OCI-M2 (cell line): Measurements from ENCODE around the gene ARMC8.

Experiments
- DNase-seq: peaks from one replicate; lab custom pipeline; 2025; ENCODE audit not compliant: unreplicated experiment; lab: John Stamatoyannopoulos, UW

ARMC8 gene

DNA sequence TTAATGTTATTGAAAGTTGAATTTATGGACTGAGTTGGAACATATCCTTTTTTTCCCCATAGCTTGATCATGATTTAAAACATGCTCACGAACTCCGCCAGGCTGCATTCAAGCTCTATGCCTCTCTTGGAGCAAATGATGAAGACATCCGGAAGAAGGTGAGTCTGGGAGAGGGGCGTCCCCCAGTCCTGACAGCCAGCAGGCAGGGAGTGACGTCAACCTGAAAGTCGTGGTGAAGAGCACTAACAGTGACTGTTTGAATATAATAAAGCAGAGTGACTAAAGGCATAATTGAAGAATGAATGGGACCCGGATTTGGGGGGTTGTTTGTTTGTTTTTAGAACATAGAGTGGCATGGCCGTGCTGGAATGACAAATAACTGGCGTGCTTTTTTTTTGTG, 57.9 kb downstream of the ARMC8 start:
- DNase-seq, result no peak

DNA sequence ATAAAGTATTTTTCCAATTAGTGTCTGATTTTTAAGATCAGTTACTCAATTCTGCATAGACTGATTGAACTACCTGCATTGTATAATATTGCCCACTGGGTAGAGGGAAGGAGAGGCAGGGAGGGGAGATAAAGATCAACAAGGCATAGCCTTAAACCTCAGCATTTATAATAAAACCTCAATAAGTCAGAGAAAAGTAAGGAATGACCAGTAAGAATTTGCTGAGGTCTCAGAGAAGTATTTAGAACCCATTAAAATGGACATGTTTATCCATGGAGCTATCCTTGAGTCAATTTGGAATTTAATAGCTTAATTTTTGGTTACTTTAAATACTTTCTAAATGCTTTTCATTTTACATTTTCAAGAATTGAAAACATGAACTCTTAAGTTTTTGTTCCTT, 62.5 kb downstream of the ARMC8 start:
- DNase-seq, result no peak

DNA sequence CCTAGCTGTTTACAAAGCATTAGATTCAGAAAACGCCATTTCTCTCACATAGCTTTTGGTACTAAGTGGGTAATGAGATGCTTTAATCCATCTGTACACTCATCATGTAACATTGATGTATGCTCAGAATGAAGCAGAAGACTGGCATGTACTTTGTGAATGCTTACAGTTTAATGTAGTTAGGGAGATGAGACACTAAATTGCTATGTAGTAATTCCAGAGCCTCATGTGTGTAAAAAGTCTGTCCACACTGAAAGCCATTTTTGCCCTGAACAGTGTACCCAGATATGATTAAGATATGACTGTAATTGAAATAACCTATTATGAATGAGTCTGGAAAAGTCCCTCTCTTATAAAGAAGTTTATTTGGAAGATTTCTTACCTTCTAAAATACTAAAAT, 66.5 kb downstream of the ARMC8 start:
- DNase-seq, result no peak

DNA sequence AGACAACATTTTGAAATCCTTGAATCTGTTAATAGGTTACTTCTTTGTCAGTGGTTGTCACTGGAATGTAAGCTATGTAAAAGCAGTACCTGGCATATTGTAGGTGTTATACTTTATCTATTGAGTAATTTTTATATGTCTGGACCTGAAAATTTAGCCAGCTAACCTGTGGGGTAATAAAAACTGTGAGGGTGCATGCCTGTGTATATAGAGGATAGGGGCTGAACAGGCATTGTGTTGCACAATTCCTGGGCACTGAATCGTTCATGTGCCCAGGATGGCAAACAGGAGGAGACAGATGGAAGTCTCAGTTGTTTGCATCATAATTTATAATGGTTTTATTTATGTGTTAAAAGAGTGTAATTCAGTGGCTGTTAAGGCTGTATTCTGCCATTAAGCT, 67.1 kb downstream of the ARMC8 start:
- no peak for DNase-seq

DNA sequence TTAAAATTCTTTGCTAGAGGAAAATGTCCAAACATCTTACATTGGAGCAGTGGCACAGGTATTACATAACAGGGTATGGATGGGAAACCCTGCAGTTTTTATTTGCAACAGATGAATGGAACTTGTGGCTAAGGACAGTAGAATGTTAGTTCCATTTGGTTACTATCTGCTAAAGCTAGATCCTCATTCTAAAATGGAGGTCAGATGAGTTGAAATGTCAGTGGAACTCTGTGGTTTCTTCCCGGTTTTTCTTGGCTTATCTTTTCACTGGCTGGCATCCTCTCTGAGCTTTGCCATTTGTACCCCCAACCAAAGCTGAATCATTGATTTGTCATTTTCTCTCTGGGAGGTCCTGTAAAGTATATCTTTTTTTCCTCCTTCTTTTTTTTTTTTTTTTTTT, 68.9 kb downstream of the ARMC8 start:
- DNase-seq, result no peak

DNA sequence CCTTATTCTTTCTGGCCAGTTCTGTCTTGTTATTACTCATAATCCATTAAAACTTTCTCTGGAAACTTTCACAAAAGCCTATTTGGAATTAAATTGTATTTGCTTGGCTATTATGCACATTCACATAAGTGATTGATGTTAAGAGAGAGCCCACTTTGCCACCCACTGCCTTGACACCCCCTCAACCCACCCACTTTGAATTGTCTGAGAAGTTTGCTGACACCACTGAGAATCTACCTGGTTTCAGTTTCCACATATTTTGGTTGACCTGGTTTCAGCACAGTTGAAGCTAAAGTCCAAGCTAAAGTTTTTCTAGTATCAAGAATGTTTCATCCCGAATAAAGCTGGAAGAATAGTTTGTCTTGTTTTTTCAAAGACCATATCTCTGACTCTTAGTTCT, 70.9 kb downstream of the ARMC8 start:
- DNase-seq, result no peak

DNA sequence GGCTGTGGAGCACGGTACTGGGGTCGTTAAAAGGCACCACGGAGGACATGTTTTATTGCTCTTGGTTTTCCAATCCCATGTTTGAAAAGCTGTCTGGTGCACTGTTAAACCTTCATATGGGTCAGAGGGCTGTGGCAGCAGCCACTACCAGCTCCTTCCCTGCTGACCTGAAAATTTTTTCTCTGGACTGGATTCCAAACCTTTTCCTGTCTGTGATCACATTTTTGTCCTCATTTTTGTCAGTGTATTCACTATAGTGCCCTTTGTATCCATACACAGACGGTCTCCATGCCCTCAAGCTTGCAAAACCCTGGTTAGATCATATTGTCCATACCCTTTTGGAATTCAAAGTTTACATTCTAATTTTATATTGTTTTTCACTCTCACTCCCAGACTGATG, 72.0 kb downstream of the ARMC8 start:
- DNase-seq, result no peak

DNA sequence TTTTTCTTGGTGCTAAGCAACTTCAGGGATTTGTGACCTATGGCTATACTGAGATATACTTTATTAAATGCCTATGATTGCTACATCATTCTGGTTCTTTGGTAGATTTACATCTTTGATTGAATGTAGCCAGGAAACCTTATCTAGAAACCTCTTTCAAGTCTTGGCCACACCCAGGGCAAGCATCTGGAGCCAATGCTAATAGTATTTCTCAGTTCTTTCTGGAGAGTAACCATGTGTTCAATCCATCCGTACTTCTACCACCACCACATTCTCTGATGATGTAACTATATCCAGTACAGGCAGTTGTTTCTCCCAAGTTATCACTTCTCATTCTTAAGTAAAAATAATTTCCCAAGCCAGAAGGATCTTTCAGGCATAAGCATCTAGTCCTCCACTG, 73.5 kb downstream of the ARMC8 start:
- no peak for DNase-seq

DNA sequence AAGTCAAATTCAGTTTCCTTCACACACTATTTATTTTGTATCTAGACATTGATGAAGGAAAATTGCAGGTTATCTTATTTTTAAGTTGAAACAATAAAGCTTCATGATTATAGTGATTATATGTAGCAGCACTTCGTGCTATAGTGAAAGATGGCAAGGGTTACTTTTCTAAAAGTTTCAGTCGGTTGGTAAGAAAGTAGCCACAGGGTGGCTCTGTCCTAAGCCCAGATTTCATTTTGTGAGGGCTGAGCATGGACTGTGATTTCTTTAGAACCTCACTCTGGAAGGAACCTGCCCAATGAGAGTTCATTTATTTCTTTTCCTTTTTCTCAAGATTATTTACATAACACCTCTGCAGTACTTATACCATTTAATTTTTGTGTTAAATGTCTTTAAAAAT, 76.0 kb downstream of the ARMC8 start:
- DNase-seq, result no peak

DNA sequence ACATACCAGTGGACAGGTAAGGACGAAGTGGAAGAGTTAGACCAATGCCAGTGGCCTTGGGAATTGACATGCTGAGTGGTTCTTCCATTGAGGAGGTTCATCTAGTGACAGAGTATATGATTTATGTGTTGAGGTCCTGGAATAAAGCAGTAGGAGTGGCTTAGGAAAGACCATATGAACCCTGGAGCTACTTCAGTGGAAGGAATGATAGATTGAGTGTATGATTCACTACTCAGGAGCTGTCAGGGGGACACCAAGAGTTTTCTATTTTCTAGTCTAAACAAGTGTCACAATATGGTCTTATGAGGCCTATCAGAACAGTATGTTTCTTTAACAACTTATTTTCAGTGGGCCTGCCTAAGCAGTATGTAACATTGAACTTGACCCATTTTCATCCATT, 78.6 kb downstream of the ARMC8 start:
- DNase-seq, result no peak

DNA sequence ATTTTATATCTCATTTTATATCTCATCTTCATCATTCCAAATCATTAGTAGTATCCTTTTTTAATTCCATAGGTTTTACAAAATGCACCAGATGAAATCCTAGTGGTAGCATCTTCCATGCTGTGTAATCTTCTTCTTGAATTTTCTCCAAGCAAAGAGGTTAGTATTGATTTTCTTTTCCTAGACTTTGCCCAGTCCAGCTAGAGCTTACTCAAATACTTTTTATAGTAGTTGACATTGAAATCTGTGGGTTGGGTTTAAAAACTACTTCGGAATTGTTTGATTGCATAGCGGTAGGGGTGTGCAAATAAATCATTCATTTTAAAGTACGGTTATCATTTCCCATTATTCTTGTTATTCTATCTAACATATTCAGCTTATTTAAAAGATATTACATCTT, 80.0 kb downstream of the ARMC8 start:
- DNase-seq, result no peak

DNA sequence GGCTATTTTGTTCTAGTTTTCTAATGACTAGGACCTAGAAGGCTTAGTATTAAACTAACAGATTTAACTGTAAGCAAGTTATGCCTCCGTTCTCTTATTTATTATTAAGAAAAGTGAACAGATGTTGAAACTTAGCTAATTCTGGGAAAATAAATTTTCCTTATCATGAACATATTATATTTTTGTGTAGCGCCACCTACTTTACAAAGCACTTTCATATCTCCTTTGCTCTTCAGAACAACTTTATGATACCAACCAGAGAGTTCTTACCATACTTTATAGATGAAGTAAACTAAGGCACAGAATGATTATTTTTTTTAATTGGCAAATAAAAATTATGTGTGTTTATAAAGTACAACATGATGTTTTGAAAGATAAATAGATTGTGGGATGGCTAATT, 83.1 kb downstream of the ARMC8 start:
- no peak for DNase-seq

DNA sequence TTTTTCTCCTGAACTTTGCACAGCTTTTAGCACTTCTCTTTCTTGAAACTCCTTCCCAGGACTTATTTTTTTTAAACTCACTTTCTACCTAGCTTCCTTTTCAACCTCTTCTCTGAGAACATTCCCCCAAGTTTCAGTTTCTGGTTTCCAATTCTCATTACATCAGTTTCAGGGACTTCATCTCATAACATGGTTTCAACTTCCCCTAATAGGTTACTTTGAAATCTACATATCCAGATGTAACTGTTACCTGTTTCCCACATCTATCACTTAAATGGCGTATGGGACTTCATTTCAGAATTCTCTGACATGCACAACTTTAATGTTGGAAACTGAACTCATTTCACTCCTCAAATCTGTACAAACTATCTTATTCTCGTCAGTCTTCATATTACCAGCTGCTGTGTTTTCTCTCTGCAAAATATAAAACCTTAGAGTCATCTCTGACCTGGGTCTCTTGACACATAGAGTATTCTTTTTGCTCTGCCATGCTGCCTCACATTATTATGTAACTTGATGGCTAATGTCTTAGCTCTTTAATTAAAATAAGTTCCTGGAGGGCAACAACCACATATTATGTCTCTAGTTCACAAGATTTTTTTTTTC, 84.2 kb downstream of the ARMC8 start:
- no peak for DNase-seq

DNA sequence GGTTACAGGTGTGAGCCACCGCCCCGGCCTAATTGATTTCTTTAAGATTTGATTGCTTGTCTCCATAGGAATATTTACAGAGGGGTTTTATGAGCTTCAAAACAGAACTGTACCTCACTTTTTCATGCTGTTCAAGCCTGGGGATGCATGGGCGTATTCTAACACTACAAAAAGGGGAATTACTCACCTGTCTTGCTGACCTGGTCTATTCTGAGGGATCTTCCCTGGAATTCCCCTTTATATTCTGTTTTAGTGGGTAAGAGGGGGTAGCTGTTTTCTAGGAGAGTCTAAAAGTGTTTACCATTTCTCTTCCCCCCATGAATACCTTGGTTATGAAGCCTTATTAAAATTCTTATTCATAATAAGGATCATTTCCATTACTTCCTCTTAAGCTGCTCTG, 94.5 kb downstream of the ARMC8 start:
- no peak for DNase-seq

DNA sequence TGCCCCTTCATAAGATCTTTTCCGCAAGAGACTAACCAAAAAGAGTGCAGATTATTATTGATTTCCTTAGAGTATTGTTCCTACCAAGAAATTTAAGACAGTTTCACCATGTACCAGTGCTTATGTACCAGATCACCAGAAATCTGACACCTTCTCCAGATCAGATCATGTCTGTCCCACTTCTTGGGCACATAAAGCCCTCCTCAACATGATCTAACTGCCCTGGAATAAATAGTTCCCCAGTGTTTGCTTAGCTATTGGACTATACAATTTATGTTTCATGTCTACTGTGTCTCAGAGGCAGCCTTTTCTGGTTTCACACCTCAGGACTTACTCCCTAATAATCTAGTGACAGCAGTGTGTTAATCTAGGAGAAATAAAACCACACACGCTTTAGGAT, 95.7 kb downstream of the ARMC8 start:
- DNase-seq, result no peak

DNA sequence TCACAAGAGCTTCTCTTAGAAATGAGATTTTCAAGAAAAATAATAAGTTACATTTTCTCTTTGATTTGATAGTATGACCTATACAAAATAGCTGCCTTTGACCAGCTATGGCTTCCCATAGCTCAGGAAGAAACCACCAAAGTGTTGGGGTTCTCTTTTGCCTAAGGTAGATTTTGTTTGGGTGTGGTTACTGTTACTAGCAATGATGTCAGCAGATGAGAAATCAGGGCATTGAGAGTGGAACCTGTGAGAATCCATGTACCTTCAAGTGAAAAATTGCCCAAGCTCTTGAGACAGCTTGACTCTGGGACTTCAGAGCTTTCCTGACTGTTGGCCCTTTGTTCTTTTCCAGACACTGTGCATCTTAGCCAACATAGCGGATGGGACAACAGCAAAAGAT, 97.0 kb downstream of the ARMC8 start:
- DNase-seq, result no peak

DNA sequence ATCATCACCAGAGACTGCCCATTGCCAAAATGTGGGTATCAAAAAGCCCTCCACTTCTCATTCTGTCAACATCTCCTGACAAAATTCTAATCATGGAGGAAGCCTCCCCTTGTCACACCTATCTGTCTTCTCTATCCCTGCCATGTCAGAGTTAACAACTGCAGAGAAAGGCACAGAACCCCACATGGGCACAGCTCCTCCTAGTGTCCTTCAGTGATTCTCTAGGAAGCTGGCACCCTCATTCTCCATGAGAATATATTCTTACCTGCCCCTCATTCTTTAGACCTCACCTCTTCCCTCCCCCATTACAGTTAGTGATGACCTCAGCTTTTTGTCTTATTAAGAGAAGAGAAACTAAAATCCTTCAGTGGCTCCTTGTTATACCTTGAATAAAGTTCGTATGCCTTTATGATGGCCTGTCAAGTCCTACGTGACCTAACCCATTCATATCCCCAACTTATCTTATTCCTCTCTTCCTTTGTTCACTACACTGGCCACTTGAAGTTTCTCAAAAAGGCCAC, 97.9 kb downstream of the ARMC8 start:
- no peak for DNase-seq

DNA sequence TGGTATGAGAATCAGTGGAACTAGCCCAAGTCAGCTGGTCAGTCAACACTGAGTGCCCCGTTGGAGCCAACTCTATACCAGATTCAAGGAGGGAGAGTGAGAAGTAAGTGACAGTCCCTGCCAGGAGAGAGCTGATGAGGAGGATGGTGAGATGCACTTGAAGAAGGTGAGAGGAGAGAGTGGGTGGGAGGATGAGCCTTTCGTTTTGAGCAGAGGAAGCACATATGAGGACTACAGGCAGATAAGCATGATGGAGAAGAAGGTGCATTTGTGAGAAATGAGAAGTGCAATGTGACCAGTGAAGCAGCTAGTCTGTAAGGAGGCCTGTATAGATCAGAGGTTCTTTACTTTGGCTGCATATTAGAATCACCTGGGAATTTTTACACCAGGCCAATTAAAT, 102.2 kb downstream of the ARMC8 start:
- no peak for DNase-seq

DNA sequence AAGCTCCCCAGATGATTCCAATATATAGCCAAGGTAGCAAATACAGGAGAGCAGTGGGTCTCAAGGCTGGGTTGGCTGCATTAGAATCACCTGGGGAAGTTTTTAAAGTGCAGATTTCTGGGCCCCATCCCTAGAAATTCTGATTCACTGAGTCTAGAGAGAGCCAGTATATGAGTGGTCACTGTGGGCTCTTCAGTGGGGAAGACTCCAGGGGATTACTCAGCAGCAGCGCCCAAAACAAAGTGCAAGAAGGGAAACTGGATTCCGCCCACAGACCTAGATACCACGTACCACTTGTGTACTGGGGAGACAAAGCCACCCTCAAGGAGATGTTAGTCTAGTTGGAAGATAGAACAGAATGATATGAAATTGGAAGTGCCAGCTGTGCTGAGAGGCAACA, 102.6 kb downstream of the ARMC8 start:
- no peak for DNase-seq

DNA sequence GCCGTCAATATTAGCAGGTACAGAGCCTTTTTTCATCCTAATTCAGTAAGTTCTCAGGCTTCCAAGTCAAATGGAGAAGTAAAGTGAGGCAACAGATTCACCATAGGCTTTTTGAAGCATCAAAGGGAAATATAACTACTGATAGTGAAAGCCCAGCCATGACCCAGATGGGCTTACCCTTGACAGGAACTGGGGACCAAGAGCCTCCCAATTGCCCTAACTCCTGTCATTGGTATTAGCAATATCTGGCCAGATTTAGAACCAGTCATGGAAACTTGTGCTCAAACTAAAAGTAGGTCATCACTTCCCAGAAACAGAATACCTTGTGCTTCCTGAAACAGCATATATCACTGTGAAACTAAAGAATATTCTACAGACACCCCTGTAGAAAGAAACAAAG, 109.5 kb downstream of the ARMC8 start:
- no peak for DNase-seq

DNA sequence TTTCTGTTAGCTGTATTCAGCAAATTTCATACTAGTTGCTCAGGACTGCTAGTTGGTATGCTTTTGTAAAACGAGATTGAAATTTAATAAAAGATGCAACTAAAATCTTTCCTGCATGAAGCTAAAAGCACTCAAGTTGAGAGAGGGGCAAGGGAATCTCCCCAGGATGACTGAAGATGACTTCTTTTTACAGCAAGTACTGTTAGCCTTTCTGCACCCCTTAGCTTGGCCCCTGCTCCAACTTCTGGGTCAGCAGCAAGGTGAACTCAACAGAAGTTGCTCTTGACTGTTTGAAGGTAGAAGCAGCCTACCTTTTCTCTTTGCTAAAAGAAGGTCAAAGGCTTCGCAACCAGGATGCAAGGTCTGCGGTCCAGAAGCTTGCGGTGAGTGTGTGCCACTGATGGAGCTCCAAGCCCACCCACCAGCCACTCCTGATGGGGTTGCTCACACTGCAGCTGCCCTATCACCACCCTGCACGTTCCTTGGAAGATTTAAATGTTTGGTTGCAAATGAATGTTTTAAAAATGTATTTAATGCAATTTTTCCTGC, 110.0 kb downstream of the ARMC8 start:
- DNase-seq, result no peak

DNA sequence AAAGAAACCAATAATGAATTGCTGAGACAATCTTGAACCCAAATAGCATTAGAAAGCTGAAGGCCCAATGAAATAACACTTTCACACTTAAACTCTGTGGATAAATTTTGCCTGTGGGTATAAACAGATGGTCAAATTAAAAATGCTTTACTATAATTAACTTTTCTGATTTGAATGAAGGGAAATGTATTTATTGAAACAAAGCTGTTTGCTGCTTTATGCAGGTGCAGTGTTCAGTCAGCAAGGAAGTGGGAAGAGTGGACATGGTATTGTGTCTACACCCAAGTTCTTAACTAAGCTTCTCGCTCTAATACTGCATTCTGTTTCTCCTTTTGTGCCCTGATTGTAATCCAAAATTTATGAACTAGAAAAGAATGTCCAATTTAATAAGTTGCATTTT, 110.8 kb downstream of the ARMC8 start:
- DNase-seq, result no peak

DNA sequence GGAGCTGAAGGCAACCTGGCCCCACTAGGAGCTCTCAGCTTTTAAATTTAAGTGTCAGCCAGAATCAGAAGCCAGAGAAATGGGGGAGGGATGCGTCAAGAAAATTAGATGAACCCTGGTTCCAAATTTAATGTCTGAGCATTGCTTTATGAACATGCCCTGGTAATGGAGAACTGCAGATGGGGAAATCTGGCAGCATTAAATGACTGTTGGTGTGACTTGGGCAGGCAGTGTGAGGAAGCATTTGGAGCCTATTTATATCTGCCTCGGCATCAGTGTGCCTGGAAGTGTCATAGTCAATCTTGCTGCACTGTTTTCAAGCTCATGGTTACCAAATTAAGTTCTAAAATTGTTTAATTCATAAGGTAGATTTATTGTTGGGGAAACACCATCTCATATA, 113.5 kb downstream of the ARMC8 start:
- DNase-seq, result no peak
